HEK293 (cell line): ENCODE measurements around the gene CRK.
A peak's percentile ranks its signal among the peaks of the same experiment; 100 is the strongest.

Experiments
- CTCF ChIA-PET: fragments of 350-600 bp; formaldehyde crosslinking; extraction: SDS; loops from one replicate; lab custom pipeline; 2021; ENCODE audit warnings: antibody characterized with exemption; lab: Yijun Ruan, JAX
- POLR2A ChIA-PET: fragments of 300-600 bp; formaldehyde crosslinking; extraction: SDS; loops from one replicate; lab custom pipeline; 2020; ENCODE audit warnings: antibody characterized with exemption, inconsistent platforms; lab: Yijun Ruan, JAX
- H3K27ac ChIP-seq: fragments of 200-500 bp; sonication (Bioruptor generic); 2 replicates; pipeline ENCODE4 v1.5.1; 2014; ENCODE audit warnings: low read depth, low read length, control low read depth, inconsistent platforms; ENCODE audit errors: extremely low read depth
- H3K36me3 ChIP-seq, 2 experiments: fragments of 200-500 bp in 1 of 2; sonication (Bioruptor generic) in 1 of 2; 1 replicate in 1 of 2; 2 replicates in 1 of 2; pipeline ENCODE4 v1.5.1; 2014 to 2017; ENCODE audit warnings: inconsistent platforms in 2 of 2, low read length in 2 of 2; ENCODE audit not compliant: control insufficient read depth in 2 of 2, insufficient read depth in 1 of 2
- H3K4me1 ChIP-seq: fragments of 200-500 bp; sonication (Bioruptor generic); 2 replicates; pipeline ENCODE4 v1.5.1; 2014; ENCODE audit warnings: mild to moderate bottlenecking, low read length, inconsistent platforms; ENCODE audit not compliant: control insufficient read depth, insufficient read depth
- H3K4me3 ChIP-seq: 2 replicates; pipeline ENCODE4 v1.5.1; 2011; ENCODE audit warnings: low read depth, mild to moderate bottlenecking, control low read depth, low read length, moderate library complexity
- H3K9me3 ChIP-seq: fragments of 200-500 bp; sonication (Bioruptor generic); 2 replicates; pipeline ENCODE4 v1.5.1; 2014; ENCODE audit warnings: low read depth, low read length, inconsistent platforms; ENCODE audit not compliant: control insufficient read depth, insufficient read depth
- MEIS1 ChIP-seq: sonication (generic); formaldehyde crosslinking; IDR thresholded peaks from 2 replicates; pipeline ENCODE4 v1.8.1; 2022; ENCODE audit warnings: missing genetic modification reagents, mild to moderate bottlenecking, borderline replicate concordance
- PRDM1 ChIP-seq: fragments of 450-650 bp; formaldehyde crosslinking; IDR thresholded peaks from 2 replicates; pipeline ENCODE4; 2016; ENCODE audit warnings: missing biosample characterization, missing genetic modification characterization
- SCRT1 ChIP-seq: fragments of 450-650 bp; formaldehyde crosslinking; IDR thresholded peaks from 2 replicates; pipeline ENCODE4 v1.5.1; 2016; ENCODE audit warnings: missing biosample characterization, missing genetic modification characterization, borderline replicate concordance
- SCRT2 ChIP-seq: fragments of 450-650 bp; formaldehyde crosslinking; IDR thresholded peaks from 2 replicates; pipeline ENCODE4 v1.5.1; 2016; ENCODE audit warnings: missing biosample characterization, missing genetic modification characterization
- ZFP37 ChIP-seq: fragments of 450-650 bp; formaldehyde crosslinking; IDR thresholded peaks from 2 replicates; pipeline ENCODE4 v1.5.1; 2016; ENCODE audit warnings: missing biosample characterization, missing genetic modification characterization
- ZNF140 ChIP-seq: fragments of 450-650 bp; formaldehyde crosslinking; IDR thresholded peaks from 2 replicates; pipeline ENCODE4 v1.5.1; 2016; ENCODE audit warnings: missing biosample characterization, missing genetic modification characterization
- ZNF155 ChIP-seq: fragments of 450-650 bp; formaldehyde crosslinking; IDR thresholded peaks from 2 replicates; pipeline ENCODE4 v1.5.1; 2016; ENCODE audit warnings: missing biosample characterization, missing genetic modification characterization
- ZNF221 ChIP-seq: fragments of 450-650 bp; formaldehyde crosslinking; IDR thresholded peaks from 2 replicates; pipeline ENCODE4 v1.5.1; 2017; ENCODE audit warnings: missing biosample characterization, missing genetic modification characterization, borderline replicate concordance
- ZNF223 ChIP-seq: fragments of 450-650 bp; formaldehyde crosslinking; IDR thresholded peaks from 2 replicates; pipeline ENCODE4 v1.5.1; 2016; ENCODE audit warnings: missing biosample characterization, missing genetic modification characterization
- ZNF362 ChIP-seq: fragments of 450-650 bp; formaldehyde crosslinking; IDR thresholded peaks from 2 replicates; pipeline ENCODE4 v1.5.1; 2016; ENCODE audit warnings: missing biosample characterization, missing genetic modification characterization
- ZNF473 ChIP-seq: fragments of 450-650 bp; formaldehyde crosslinking; IDR thresholded peaks from 2 replicates; pipeline ENCODE4 v1.5.1; 2017; ENCODE audit warnings: missing biosample characterization, missing genetic modification characterization
- ZNF843 ChIP-seq: fragments of 450-650 bp; formaldehyde crosslinking; IDR thresholded peaks from 2 replicates; pipeline ENCODE4 v1.5.1; 2016; ENCODE audit warnings: missing biosample characterization, missing genetic modification characterization
- TF ChIP-seq, protein P1 (sequence below): fragments of 450-650 bp; formaldehyde crosslinking; IDR thresholded peaks from 2 replicates; pipeline ENCODE4 v1.5.1; 2016; ENCODE audit warnings: missing biosample characterization, missing genetic modification characterization
- TF ChIP-seq, protein P2 (sequence below): fragments of 450-650 bp; formaldehyde crosslinking; IDR thresholded peaks from 2 replicates; pipeline ENCODE4 v1.5.1; 2016; ENCODE audit warnings: missing biosample characterization, missing genetic modification characterization

The CRK gene

GRCh38 chr17:1372618-1373017, 83.4 kb downstream of the CRK start:
- H3K27ac ChIP-seq, result no peak overlapping the region
- TF ChIP-seq ZNF843 (tag by site-specific recombination) (no peak), PRDM1 (no peak), ZNF362 (tag by site-specific recombination) (no peak), ZFP37 (tag by site-specific recombination) (no peak), MEIS1 (no peak), SCRT2 (tag by site-specific recombination) (peak; percentile 92), SCRT1 (tag by site-specific recombination) (peak; percentile 61; the same call in 1 of the 2 replicates), ZNF223 (tag by site-specific recombination) (no peak), ZNF473 (tag by site-specific recombination) (no peak), ZNF155 (tag by site-specific recombination) (no peak), ZNF221 (tag by site-specific recombination) (no peak)
- TF ChIP-seq, protein P1, sequence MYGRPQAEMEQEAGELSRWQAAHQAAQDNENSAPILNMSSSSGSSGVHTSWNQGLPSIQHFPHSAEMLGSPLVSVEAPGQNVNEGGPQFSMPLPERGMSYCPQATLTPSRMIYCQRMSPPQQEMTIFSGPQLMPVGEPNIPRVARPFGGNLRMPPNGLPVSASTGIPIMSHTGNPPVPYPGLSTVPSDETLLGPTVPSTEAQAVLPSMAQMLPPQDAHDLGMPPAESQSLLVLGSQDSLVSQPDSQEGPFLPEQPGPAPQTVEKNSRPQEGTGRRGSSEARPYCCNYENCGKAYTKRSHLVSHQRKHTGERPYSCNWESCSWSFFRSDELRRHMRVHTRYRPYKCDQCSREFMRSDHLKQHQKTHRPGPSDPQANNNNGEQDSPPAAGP (tag by site-specific recombination), result no peak
- H3K4me3 ChIP-seq, result no peak overlapping the region
- H3K4me1 ChIP-seq, result peaks cover 58% of the 10 kb centered on the region
- peaks cover 17 to 36% of the 10 kb centered on the region in 2 experiments; a peak in 2 of 3 replicates for H3K36me3 ChIP-seq
- H3K9me3 ChIP-seq, result no peaks in the 10 kb centered on the region
- POLR2A ChIA-PET, result interaction anchor here (0.6 to 1.1 kb wide), 3 partner anchors 20 to 343 kb away, joined by 3 to 4 read pairs (median 3); partner anchors contain the start of gene YWHAE
- CTCF ChIA-PET, result interaction anchor here (0.8 to 1.3 kb wide), 2 partner anchors 11 to 14 kb away, joined by 5 to 9 read pairs; no protein-coding TSS in a partner anchor

DNA sequence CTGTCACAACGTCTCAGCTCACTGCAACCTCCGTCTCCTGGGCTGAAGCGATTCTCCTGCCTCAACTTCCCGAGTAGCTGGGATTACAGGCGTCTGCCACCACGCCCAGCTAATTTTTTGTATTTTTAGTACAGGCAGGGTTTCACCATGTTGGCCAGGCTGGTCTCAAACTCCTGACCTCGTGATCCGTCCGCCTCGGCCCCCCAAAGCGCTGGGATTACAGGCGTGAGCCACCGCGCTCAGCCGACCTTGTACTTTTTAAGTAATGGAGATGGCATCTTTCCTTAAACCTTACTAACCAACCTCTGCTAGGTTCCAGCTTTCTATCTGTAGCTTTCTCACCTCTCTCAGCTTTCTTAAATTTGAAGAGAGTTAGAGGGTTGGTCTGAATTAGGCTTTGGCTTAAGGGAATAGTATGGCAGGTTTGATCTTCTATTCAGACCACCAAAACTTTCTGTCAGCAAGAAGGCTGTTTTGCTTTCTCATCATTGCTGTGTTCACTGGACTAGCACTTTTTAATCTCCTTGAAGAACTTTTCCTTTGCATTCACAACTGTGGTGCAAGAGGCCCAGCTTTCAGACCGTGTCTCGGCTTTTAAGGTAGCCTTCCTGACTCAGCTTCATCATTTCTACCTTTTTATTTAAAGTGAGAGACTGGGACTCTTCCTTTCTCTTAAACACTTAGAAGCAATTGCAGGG, 84.0 kb downstream of the CRK start:
- peaks cover 22 to 37% of the 10 kb centered on the region in 2 experiments; a peak in 2 of 3 replicates for H3K36me3 ChIP-seq
- ChIA-PET CTCF (interaction anchor here (0.8 to 1.3 kb wide), 3 partner anchors 9 to 15 kb away, joined by 4 to 9 read pairs (median 5); no protein-coding TSS in a partner anchor), POLR2A (interaction anchor here (0.6 to 1.1 kb wide), 4 partner anchors 20 to 344 kb away, joined by 3 to 4 read pairs (median 3); partner anchors contain the start of genes INPP5K and YWHAE)
- H3K9me3 ChIP-seq, result no peaks in the 10 kb centered on the region
- no peak overlapping the region for H3K4me3 ChIP-seq
- TF ChIP-seq PRDM1 (peak; percentile 94), ZNF140 (tag by site-specific recombination) (no peak)
- TF ChIP-seq, protein P2, sequence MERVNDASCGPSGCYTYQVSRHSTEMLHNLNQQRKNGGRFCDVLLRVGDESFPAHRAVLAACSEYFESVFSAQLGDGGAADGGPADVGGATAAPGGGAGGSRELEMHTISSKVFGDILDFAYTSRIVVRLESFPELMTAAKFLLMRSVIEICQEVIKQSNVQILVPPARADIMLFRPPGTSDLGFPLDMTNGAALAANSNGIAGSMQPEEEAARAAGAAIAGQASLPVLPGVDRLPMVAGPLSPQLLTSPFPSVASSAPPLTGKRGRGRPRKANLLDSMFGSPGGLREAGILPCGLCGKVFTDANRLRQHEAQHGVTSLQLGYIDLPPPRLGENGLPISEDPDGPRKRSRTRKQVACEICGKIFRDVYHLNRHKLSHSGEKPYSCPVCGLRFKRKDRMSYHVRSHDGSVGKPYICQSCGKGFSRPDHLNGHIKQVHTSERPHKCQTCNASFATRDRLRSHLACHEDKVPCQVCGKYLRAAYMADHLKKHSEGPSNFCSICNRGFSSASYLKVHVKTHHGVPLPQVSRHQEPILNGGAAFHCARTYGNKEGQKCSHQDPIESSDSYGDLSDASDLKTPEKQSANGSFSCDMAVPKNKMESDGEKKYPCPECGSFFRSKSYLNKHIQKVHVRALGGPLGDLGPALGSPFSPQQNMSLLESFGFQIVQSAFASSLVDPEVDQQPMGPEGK, result no peak
- H3K27ac ChIP-seq, result no peak overlapping the region
- peaks cover 58% of the 10 kb centered on the region for H3K4me1 ChIP-seq
